ENCODE data around the gene PECR.
A peak's percentile ranks its signal among the peaks of the same experiment; 100 is the strongest.
"Not testable (repeated sequence)": the region's sequence is repeated elsewhere in the genome, so short reads cannot be mapped to it uniquely, and the experiment has no call there.

The PECR gene

GRCh38 chr2:216002101-216002678 lies 79.4 kb downstream of the PECR start:
- DNase-seq (ENCODE audit: low read depth): no peak

- DNase-seq (ENCODE audit: low read depth): no peak
Measured at GRCh38 chr2:216001216-216002100, 80.2 kb downstream of the PECR start.

GRCh38 chr2:215998636-215999035 lies 83.0 kb downstream of the PECR start:
- no peak for DNase-seq (ENCODE audit: low read depth)

GRCh38 chr2:215997219-215997618 lies 84.4 kb downstream of the PECR start:
- DNase-seq (ENCODE audit: low read depth): no peak

- peak; percentile 10 for DNase-seq (ENCODE audit: low read depth)
Measured at GRCh38 chr2:215994911-215995310, 86.7 kb downstream of the PECR start.

- not testable (repeated sequence) for DNase-seq (ENCODE audit: low read depth)
Measured at GRCh38 chr2:215988556-215989207, 92.9 kb downstream of the PECR start.

Data from fibroblast of gingiva (primary cell).